HG03442 (cell line): Measurements from ENCODE around the gene PGF.
A peak's percentile ranks its signal among the peaks of the same experiment; 100 is the strongest.
"Not testable (repeated sequence)": the region's sequence is repeated elsewhere in the genome, so short reads cannot be mapped to it uniquely, and the experiment has no call there.

Experiments used
- ATAC-seq: cut with Tn5 transposase; IDR thresholded peaks from one replicate; pipeline ENCODE4 v1.9.1; 2021; ENCODE audit warnings: mild to moderate bottlenecking, moderate library complexity; ENCODE audit not compliant: unreplicated experiment

Gene PGF

DNA sequence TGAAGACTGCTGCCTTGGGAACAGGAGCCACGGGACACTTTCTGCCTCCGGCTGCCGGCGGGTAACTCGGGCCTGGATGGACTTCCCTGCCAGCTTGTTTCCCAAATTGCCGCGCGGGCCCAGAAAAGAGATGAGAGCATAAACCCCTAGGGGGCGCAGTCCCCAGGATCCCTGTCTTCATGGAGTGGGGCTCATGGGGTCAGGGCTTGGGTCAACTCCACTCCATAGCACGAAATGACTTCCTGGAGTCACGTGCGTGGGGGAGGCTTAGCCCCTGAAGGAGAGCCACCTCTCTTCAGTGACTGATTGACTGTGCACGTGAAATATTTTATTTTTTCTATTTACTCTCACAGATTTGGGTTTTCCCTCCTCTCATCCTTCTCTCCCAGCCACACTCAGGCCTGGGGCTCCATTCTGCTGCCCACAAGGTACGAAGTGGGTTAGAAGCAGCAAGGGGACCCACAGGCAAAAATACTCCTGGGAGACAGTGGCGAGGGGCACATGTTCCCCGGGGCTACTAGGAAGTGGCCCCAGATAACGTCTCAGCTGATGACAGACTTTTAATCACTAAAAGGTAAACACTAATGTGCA, 10.0 kb downstream of the PGF start:
- ATAC-seq = no peak

DNA sequence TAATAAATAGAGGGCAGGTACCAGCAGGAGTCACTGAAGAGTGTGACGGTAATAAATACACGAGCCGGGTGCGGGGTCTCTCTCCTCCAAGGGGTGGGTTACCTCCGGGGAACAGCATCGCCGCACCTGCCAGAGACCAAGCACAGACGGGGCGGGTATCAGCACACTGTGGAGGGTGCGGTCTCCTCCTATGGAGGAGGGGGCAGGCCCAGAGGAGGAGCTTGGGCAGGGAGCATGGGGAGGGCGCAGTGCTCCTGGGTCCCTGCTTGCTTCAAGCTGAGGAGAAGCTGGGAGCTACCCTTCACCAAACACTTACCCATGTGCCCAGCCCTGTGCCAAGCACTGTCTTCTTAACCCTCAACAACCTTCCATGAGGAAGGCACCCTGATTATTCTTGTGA, 12.8 kb downstream of the PGF start:
- ATAC-seq = no peak

DNA sequence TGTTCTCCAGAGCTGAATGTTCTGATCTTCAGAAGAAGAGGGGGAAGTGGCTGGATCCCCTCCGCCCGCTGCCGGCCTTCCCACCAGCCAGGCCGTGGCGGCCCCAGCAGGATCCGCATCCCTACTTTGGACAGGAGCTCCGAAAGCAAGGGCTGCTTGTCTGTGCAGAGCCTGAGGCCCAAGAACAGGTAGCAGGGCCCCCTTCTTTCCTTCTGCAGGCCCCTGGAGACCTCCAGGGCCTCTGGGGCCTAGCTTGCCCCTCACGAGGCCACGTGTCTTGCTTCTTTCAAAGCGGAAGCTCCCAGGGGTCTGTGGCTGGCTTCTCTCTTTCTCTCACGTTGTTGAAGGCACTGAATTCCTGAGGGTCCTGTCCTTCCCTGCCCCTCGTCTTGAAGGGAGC, 13.2 kb downstream of the PGF start:
- no peak for ATAC-seq

DNA sequence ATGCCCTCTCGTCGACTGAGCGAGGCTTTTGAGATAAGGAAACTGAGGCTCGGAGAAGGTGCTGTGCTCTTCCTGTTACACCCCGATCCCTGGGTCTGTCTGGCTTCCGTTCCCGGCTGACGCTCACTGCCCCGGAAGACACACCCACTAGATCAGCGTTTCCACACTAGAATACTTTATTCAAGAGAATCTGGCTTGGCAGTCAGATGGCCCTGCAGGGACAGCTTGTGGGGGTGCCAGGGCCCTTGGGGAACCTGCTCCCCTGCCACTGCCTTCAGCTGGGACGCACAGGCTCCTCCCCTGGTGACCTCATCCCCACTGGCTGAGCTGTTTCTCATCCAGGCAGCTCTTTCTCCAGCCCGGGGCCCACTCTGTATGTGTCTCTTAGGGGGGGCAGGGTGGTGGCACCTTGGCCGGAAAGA, 13.7 kb downstream of the PGF start:
- ATAC-seq = peak; percentile 46

DNA sequence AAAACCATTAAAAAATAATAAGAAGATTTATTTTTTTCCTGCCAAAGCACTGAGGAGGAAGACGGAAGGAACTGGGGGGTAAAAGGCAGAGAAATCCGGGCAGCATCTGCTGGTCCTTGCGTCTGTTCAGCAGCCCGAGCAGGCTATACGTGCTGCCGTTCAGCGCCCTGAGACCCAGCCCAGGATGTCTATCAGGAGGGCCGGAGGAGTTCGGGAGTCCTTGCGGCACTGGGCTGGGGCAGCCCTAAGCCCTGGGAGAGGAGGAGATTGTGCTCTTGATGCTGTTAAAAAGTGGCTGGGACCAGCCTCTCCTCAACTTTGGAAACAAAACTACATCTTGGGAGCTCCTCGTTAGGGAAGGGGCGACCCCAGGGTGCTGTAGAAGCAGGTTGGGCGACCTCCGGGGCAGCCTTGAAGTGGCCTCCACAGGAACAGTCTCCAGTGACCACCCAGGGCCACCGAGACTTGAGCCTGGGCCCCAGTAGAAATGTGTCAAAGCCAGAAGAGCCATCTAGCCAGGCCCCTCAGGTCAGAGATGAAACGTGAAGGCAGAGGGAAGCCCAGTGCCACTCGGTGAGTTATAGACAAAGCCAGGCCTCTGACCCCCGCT, 14.3 kb downstream of the PGF start:
- no peak for ATAC-seq

DNA sequence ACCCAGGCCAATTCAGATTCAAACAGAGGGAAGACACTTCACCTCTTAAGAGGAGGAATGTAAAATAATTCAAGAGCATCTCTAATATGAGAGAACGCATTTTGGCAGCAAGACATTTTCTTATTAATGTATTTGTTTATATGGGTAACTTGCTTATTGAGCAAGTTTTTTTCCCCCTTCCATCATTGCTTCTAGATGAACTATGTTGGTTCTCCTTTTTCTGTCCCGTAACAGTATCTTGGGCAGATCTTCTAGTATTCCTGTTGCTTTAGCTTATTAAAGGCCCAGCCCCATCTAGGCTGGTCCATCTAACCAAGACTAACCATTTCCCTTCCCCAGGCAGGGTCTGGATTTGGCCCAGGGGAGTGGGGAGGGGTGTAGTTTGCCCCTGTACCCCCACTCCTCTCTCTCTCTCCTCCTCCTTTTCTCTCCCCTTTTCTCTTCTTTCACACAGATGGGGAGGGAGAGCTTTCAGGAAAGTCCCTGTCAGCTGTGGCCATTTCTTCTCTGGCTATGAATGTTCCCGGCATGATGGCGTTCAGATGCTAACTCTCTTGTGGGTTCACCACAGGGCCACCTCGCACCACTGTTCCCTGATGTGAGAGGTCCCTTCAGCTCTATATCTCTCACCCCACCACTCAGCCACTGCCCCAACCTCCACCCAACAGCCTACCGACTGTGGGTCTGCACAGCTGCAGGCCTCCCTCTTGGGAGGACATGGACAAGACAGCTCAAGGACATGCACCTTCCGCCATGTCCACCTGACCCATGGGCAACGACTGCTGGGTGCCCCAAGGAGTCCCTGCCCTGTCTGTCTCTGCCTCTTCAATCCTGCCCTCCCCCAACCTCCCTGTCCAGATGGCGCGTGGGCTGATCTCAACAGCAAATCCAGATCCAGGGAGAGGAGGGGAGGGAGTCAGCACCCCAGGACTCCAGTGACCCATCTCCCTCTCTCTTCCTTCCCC, 16.6 kb downstream of the PGF start:
- ATAC-seq = no peak

DNA sequence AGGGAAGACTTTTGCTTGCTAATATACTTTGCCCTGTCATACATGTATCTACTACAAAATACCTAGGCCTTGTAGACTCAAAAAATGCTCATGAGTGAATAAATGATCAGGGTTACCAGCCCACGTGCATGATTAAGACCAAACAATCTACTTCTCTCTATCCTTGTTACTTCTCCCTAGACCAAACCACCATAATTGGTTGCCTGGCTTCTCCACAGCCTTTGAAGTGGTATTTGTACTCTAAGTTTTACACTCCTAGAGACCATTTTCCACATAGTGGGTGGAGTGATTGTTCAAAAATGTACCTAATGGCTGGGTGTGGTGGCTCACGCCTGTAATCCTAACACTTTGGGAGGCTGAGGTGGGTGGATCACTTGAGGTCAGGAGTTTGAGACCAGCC, 18.2 kb downstream of the PGF start:
- ATAC-seq = no peak

DNA sequence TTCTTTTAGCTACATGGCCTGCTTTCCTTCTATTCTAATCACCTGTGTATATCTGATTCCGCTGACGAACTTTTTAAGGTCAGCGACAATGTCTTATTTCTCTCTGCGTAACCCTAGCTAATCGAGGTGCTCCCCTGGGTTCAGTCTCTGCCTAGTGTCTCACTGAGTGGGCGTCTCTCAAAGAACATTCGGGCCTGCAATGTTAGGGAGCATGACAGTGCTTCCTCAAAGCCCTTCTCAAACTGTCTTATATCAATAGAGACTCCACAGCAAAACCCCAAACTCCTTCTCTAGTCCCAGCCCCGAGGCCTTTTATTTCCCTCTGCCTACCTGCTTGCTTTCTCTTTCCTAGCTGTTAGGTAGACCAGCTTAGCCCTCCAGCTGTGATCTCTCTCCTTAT, 18.7 kb downstream of the PGF start:
- no peak for ATAC-seq

DNA sequence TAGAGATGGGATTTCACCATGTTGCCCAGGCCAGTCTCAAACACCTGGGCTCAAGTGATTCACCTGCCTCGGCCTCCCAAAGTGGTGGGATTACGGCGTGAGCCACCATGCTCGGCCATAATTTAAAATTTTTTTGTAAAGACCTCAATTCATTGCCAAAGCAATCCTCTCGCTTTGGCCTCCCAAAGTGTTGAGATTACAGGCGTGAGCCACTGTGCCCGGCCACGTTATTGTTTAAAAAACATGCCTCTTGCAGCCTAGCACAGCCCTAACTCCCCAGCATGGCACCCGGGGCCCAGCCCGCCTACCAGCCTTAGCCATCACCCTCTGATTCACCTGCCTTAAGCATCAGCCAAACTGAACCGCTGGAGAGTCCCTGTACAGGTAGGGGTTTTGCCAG, 19.2 kb downstream of the PGF start:
- ATAC-seq = no peak

DNA sequence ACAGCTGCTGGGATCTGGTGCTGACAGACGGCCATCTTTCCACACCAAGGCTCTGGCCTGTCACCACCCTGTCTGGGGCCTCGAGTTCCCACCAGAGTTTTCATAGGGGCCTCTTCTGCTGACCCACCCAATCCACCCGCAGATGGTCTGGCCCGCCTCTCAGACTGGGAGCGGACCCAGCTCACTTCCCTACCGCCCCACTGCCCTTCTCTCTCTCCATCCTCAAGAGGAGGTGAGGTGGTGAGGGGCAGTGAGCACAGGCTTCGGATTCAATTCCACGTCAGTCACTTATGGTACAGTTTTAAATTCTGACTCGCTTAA, 20.1 kb downstream of the PGF start:
- ATAC-seq = no peak

DNA sequence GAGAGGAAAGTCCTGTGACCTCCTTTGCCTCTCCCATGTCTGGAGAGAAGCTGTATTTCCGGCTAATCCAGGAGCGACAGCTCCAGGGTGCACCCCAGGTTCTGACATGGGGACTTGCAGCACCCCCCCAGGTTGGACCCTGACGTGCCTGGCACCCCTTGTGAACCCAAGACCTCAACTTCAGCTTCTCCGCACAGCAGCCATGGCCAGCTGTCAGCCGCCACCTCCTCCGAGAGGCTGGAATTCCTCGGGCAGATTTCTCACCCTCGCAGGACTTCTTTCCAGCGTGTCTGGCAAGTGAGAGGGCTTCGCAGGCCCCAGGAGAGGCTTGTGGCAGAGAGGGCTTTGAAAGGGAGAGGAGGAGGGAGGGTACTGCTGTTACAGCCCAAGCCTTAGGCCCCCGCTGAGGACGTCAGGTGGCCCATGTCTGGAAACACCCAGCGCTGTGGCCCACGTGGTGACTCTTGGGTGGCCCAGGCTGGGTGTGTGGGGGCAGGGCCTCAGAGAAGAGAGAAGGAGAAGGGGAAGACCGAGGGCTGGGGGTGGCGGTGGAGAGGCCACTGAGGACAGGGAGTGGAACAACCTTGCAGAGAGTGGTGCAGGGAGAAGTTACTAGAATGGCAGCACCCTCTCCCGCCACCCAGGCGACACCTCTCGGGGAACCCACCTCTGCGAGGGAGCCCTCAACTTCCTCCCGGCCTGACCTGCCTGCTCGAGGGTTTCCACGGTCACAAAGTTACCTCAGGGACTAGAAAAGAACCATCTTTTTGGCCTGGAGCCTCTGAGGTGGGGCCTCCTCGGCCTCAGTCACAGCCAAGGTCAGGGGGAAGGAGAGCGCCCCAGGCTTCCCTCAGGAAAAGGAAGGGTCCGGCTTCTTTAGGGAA, 20.7 kb downstream of the PGF start:
- ATAC-seq = no peak

DNA sequence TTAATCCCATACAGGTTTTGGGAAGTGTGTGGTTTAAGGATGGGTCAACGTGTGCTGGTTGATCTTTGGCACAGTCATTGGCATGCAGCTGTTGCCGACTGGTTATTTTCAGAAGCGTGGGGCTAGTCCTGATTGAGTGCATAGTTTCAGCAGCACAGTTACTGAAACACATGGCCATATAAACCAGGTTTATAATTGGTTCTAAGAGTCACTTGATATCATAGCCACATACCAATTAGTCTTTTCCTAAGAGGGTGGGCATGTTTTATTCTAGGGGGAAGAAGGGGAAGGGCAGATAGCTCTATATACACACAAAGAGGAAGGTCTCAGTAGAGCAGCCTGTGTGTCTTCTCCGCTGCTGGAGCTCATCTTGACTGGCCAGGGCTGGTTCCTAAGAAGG, 21.4 kb downstream of the PGF start:
- no peak for ATAC-seq

DNA sequence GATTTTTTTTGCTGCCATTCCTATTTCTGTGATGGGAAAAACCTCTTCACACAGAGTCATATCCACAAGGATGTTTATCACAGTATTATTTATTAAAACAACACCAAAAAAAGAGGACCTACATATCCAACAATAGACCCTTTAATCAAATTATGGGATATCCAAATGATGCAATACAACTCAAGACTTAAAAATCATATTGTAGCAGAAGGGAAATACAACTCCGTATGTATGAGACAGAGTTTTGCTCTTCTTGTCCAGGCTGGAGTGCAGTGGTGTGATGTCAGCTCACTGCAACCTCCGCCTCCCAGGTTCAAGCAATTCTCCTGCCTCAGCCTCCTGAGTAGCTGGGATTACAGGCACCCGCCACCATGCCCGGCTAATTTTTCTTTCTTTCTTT, 22.5 kb downstream of the PGF start:
- not testable (repeated sequence) for ATAC-seq

DNA sequence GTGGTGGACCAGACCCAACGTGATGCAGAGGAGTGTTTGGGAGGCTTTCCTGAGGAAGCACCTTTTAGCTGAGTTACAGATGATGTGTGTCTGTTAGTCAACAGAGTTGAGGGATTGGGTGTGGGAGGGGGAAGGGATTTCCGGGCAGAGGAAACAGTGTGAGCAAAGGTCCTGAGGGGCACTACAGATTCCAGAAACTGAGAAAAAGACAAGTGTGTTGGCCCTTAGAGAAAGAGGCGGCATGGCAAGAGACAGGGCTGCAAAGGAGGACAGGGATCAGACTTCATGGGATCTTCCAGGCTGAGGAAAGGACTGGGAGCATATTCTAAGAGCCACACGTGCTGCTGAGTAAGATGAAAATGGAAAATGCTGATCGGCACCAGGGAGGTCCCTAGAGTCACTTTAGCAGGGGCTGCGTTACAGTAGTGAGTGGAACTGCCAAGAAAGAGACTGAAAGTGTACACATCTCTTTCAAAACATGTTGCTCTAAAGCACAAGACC, 22.9 kb downstream of the PGF start:
- no peak for ATAC-seq

DNA sequence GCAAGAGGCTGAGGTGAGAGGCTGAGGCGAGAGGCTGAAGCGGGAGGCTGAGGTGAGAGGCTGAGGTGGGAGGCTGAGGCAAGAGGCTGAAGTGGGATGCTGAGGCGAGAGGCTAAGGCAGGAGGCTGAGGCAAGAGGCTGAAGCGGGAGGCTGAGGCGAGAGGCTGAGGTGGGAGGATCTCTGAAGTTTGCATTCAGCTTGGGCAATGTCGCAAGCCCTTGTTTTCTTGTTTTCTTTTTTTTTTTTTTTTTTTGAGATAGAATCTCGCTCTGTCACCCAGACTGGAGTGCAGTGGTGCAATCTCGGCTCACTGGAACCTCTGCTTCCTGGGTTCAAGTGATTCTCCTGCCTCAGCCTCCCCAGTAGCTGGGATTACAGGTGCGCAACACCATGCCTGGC, 23.7 kb downstream of the PGF start:
- ATAC-seq = not testable (repeated sequence)

DNA sequence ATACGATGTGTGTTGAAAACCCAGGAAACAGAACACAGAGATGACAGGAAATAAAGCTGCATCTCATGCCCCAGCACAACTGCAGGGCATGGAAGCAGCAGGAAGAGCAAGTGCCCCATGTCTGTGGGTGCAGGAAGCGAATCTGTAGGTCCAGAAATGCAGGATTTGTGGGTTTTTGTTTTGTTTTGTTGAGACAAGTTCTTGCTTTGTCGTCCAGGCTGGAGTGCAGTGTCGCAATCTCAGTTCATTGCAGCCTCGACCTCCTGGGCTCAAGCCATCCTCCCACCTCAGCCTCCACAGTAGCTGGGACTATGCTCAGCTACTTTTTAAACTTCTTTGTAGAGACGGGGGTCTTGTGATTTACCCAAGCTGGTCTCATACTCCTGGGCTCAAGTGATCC, 26.2 kb downstream of the PGF start:
- no peak for ATAC-seq

DNA sequence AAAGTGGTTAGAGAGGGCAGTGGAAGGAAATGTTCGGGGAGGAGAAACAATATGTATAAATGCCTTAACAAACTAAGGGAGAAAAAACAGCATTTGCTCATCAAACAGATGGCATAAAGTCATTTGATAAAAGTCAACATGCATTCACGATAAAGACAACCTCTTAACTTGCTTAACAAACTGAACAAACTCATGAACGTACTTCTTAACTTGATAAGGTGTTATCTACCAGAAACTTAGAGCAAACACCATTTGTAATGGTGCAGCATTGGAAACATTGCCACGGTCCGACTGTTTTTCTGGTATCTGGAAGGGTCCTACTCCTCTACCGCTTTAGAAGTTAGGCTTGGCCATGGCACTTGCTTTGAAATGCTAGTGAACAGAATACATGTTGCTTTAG, 28.2 kb downstream of the PGF start:
- no peak for ATAC-seq

DNA sequence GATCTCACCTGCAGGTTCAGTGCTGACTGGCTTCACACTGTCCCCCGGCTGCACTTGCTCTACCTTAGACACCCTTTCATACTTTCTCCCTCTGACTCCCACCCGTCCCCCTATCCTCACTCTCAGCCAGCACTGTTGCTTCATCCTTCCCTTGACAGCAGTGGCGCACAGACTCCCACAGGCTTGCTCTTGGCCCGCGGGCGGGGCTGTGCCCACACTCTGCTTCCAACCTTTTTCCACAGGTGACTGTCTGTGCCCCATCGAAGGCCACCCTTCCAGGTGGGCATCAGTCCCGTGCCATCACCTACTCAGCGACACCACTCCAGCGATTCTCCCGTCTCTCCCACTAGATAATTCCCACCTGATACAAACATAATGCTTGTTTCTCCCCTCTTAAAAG, 31.3 kb downstream of the PGF start:
- ATAC-seq = no peak

DNA sequence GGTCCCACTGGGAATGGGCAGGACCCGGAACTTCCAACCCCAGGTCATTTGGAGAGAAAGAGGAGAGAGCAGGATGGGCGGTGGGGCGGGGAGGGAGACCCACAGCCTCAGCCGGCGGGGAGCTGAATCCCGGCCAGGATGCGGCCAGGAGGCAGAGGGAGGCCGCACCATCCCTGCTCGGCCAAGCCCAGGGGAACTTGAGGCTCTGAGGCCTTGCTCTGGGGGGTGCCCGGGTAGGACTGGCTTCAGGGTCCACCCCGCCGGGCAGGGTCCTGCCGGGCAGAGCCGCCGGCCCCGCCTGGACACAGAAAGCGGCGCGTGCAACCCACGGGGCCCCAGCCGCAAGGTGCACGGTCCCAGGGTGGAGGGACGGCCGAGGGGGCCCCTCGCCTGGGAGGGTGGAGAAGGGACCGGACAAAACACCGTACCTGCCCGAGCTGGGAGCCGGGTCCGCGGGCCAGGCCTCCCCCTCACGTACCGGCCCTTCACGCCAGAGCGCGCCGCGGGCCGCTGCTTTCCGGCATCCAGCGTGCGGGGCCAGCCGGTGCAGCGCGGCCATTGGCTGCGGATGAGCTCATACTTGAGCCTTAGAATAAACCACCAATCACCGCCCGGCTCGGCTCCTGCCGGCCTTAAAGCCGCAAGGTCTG, 32.5 kb downstream of the PGF start, which contains the start of gene RPS6KL1:
RPS6KL1 (minus strand) TSS at position 509 of the 650 bp plus-strand sequence. CDS start 1,719 bp downstream, outside the sequence.
- peak; percentile 93 for ATAC-seq

DNA sequence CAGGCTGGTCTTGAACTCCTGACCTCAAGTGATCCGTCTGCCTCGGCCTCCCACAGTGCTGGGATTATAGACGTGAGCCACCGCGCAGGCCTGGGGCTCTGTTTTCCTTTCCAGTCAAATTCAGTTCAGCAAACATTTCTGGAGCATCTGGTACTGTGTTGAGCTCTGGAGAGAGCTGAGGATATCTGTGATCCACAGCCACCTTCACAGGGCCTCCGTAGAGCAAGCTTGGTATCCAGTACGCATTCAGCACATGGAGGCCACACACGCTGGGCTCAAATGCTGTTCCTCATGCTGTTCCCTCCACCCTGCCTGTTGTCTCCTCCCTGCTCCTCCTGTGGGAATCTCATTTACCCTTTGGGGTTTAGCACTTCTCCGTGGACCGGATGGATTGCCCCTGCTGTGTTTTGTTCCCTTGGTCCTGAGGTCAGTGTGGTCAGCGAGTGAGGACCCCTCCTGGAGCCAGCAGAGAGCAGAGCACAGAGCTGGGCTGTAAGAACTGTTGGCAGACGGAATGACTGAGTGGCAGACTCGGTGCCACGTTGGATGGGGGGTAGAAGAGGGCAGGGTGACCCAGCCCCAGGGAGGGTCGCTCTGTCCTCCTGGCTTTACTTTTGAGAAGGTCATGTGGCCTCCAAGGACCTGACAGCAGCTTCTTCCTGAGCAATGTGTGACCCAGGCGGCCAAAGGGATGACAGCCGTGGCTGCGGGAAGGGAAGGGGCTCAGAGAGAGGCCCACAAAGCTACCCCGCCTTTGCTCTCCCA, 33.2 kb downstream of the PGF start:
- ATAC-seq = no peak
